Measurements from ENCODE around the gene FBXO10.

DNA sequence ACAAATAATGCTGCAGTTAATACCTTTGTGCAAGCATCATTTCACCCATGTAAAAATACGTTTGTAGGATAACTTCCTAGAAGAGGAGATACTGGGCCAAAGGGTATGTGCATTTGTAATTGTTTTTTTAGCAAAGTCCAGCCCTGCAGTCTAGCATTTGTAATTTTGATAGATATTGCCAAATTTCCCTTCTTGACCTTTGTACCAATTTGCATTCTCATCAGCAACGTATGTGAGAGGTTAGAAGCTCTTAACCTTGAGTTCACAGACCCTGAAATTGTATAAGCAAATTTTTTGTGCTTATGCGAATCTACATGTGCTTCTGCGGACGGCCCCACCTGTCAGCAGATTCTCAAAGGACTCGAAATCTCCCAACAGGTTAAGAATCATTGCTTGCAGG is 34.8 kb upstream of the FBXO10 start:
- TF ChIP-seq, protein P1, sequence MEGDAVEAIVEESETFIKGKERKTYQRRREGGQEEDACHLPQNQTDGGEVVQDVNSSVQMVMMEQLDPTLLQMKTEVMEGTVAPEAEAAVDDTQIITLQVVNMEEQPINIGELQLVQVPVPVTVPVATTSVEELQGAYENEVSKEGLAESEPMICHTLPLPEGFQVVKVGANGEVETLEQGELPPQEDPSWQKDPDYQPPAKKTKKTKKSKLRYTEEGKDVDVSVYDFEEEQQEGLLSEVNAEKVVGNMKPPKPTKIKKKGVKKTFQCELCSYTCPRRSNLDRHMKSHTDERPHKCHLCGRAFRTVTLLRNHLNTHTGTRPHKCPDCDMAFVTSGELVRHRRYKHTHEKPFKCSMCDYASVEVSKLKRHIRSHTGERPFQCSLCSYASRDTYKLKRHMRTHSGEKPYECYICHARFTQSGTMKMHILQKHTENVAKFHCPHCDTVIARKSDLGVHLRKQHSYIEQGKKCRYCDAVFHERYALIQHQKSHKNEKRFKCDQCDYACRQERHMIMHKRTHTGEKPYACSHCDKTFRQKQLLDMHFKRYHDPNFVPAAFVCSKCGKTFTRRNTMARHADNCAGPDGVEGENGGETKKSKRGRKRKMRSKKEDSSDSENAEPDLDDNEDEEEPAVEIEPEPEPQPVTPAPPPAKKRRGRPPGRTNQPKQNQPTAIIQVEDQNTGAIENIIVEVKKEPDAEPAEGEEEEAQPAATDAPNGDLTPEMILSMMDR (IDR thresholded peaks at IDR 0.05; ENCODE audit: low read depth, low read length), result no peak
- TF ChIP-seq, protein P2, sequence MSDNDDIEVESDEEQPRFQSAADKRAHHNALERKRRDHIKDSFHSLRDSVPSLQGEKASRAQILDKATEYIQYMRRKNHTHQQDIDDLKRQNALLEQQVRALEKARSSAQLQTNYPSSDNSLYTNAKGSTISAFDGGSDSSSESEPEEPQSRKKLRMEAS (IDR thresholded peaks at IDR 0.05; ENCODE audit: low read depth, low read length), result no peak

Measured in NB4 (cell line).